ENCODE measurements around the gene ZNF343. TPM values are rescaled to one million over a fixed set of nuclear protein-coding genes. Genes with fewer than 3 reads are reported as not detected.

ZNF343 gene
- total and polyA plus RNA-seq, 2 of the 8 experiments (the other 6 are each of a cell fraction or from before 2014, with no cell fraction given), result 1.8 to 5.0 TPM

GRCh38 chr20:2524709-2525506 is 16.2 kb upstream of the ZNF343 start:
- H2BK20ac ChIP-seq (ENCODE audit: low read length), result no peak overlapping the region
- no peaks in the 10 kb centered on the region for H3K4me1 ChIP-seq (replicated peaks in 1 of 4; ENCODE audit: control insufficient read depth in 3 of 4, insufficient read depth in 4 of 4, low read length in 3 of 4)
- no peak overlapping the region for H2BK12ac ChIP-seq (ENCODE audit: low read depth, low read length)
- POLR2A ChIA-PET (ENCODE audit: partially characterized antibody), result interaction anchor here (0.7 to 1.3 kb wide), 4 partner anchors 55 to 167 kb away, joined by 3 to 5 read pairs (median 3); partner anchors contain the start of gene SNRPB
- H3K36me3 ChIP-seq (ENCODE audit: control insufficient read depth in 2 of 4, insufficient read depth in 4 of 4, low read length in 3 of 4), result no peaks in the 10 kb centered on the region
- peak overlapping the region; percentile 58 to 82 (median 74) for H3K4me3 ChIP-seq (ENCODE audit: extremely low read depth in 1 of 4, insufficient read depth in 2 of 4, low read depth in 3 of 4, low read length in 4 of 4)
- H2AK5ac ChIP-seq (ENCODE audit: low read depth, low read length), result no peak overlapping the region
- no peaks in the 10 kb centered on the region for H3K9me3 ChIP-seq (ENCODE audit: insufficient read depth in 2 of 2, low read depth in 1 of 2, low read length in 1 of 2)
- no peak overlapping the region for H3K23ac ChIP-seq (ENCODE audit: insufficient read length)
- WGBS, 2 experiments (ENCODE audit: extremely low coverage in 1 of 2, insufficient coverage in 1 of 2, insufficient read length in 1 of 2, insufficient replicate concordance in 2 of 2, low coverage in 1 of 2, low lambda C conversion rate in 2 of 2, missing lambda C conversion rate in 1 of 2), result 5% methylated on average over 31 of the region's 64 CpGs; no CpG with 5 or more reads in 1 of the 2 experiments
- no peak overlapping the region for H2BK120ac ChIP-seq (replicated peaks; ENCODE audit: low read depth, low read length)
- CTCF ChIA-PET (ENCODE audit: partially characterized antibody), result interaction anchor here (0.6 to 4.6 kb wide), 19 partner anchors 12 to 247 kb away, joined by 3 to 35 read pairs (median 4); partner anchors contain the start of genes IDH3B and TMC2
- H2BK5ac ChIP-seq (ENCODE audit: low read depth, low read length), result no peak overlapping the region
- no peak overlapping the region for H3K27ac ChIP-seq (ENCODE audit: low read depth, low read length)
- H4K91ac ChIP-seq (replicated peaks; ENCODE audit: insufficient read length, low read length), result no peak overlapping the region
- no peak for TF ChIP-seq MAFK (IDR thresholded peaks at IDR 0.05; ENCODE audit: low read depth, low read length)
- TF ChIP-seq SUZ12 (IDR thresholded peaks at IDR 0.05; ENCODE audit: low read length), result peak; percentile 31; the same call in 1 of the 2 replicates
- TF ChIP-seq PHF8 (conservative IDR thresholded peaks at IDR 0.05; ENCODE audit: low read depth, low read length), result 0 out of 2 replicates have a peak, but pooled peaks have one; percentile 34
- peak; percentile 82 for TF ChIP-seq KDM4A (IDR thresholded peaks at IDR 0.05; ENCODE audit: low read depth, low read length, severe bottlenecking)
- TF ChIP-seq EZH2 (IDR thresholded peaks at IDR 0.05; ENCODE audit: low read depth, low read length, severe bottlenecking), result peak; percentile 60
- TF ChIP-seq TCF12 (IDR thresholded peaks at IDR 0.05; ENCODE audit: low read depth, low read length), result no peak
- peak; percentile 66 for TF ChIP-seq ASH2L (IDR thresholded peaks at IDR 0.05; ENCODE audit: low read length)
- TF ChIP-seq ZNF274 (IDR thresholded peaks at IDR 0.05; ENCODE audit: borderline replicate concordance, extremely low read depth, low read length), result no peak
- peak; percentile 3; the same call in 1 of the 2 replicates for TF ChIP-seq TAF1 (IDR thresholded peaks at IDR 0.05; ENCODE audit: low read depth, low read length)
- peak overlapping the region; percentile 60 for H3K18ac ChIP-seq (ENCODE audit: extremely low read depth, low read length)
- peaks cover 8% of the 10 kb centered on the region; the same call in 1 of the 2 replicates for H3K23me2 ChIP-seq (ENCODE audit: low read depth, low read length)
- H3K79me2 ChIP-seq (ENCODE audit: control insufficient read depth in 1 of 2, insufficient read depth in 2 of 2, low read length in 2 of 2), result no peaks in the 10 kb centered on the region
- H3K14ac ChIP-seq (ENCODE audit: insufficient read length), result no peak overlapping the region
- H3K9ac ChIP-seq (replicated peaks in 1 of 4; ENCODE audit: extremely low read depth in 1 of 4, low read depth in 3 of 4, low read length in 3 of 4), result peak overlapping the region; percentile 40 to 62 (median 50)
- no peak overlapping the region for H2BK15ac ChIP-seq (ENCODE audit: low read length)
- H3K4me2 ChIP-seq (ENCODE audit: insufficient read depth in 1 of 2, low read depth in 2 of 2, low read length in 2 of 2), result peak overlapping the region; percentile 70 to 95
- no peak overlapping the region for H4K5ac ChIP-seq (ENCODE audit: insufficient read length, low read depth, low read length)
- H2AFZ ChIP-seq (ENCODE audit: low read length), result peak overlapping the region; percentile 81; the same call in 1 of the 2 replicates
- FAIRE-seq, result no peak
- peaks cover 4 to 52% (median 36%) of the 10 kb centered on the region in 4 experiments for H3K27me3 ChIP-seq (replicated peaks in 1 of 4; ENCODE audit: control insufficient read depth in 3 of 4, extremely low read depth in 1 of 4, insufficient read depth in 3 of 4, low read length in 3 of 4)
- H4K8ac ChIP-seq (ENCODE audit: extremely low read depth, insufficient read depth, low read length), result peak overlapping the region; percentile 53
- no peak overlapping the region for H3K56ac ChIP-seq (replicated peaks; ENCODE audit: insufficient read length, low read depth, low read length)
- H3K4ac ChIP-seq (replicated peaks; ENCODE audit: insufficient read length, low read depth, low read length), result no peak overlapping the region
- peak in 1 of 2 experiments; percentile 79 for DNase-seq (ENCODE audit: low read depth in 1 of 2, low spot score in 2 of 2)
- no peaks in the 10 kb centered on the region for H4K20me1 ChIP-seq (replicated peaks in 1 of 2; ENCODE audit: control insufficient read depth in 1 of 2, insufficient read depth in 2 of 2, low read length in 2 of 2)
- no peaks in the 10 kb centered on the region for H3K79me1 ChIP-seq (ENCODE audit: low read depth, low read length)

Measured in H1 (cell line).